ENCODE data around the gene EOMES. TPM values are rescaled to one million over a fixed set of nuclear protein-coding genes. Genes with fewer than 3 reads are reported as not detected.

EOMES gene
- total RNA-seq, 1 experiment from 2014 or later: 0.47 TPM

GRCh38 chr3:27715454-27715806 lies 6.7 kb downstream of the EOMES start:
- H3K36me3 ChIP-seq (ENCODE audit: low read depth, low read length): no peaks in the 10 kb centered on the region
- ATAC-seq: no peak
- intact Hi-C loops (cut with micrococcal nuclease): loop anchor here (10.0 kb wide), 1 partner anchor 169 kb away; no protein-coding TSS in a partner anchor
- no peak overlapping the region for H3K9ac ChIP-seq (ENCODE audit: low read length)
- peak overlapping the region; percentile 55 for H3K4me3 ChIP-seq (ENCODE audit: low read length)
- TF ChIP-seq CTCF (conservative IDR thresholded peaks at IDR 0.05; ENCODE audit: low read depth, low read length) (no peak), EZH2phosphoT487 (IDR thresholded peaks at IDR 0.05; ENCODE audit: borderline replicate concordance, low read length) (no peak), EZH2 (IDR thresholded peaks at IDR 0.05; ENCODE audit: low read length, unreplicated experiment) (no peak)
- peaks cover 10% of the 10 kb centered on the region; the same call in 1 of the 2 replicates for H3K4me1 ChIP-seq (ENCODE audit: insufficient read depth, low read length)
- H3K27me3 ChIP-seq (ENCODE audit: low read length): peaks cover 12% of the 10 kb centered on the region; the same call in 1 of the 2 replicates
- H3F3A ChIP-seq (ENCODE audit: low read length, unreplicated experiment): no peaks in the 10 kb centered on the region
- peak overlapping the region; percentile 98 for H3K4me2 ChIP-seq (ENCODE audit: low read length)
- H3K9me2 ChIP-seq (replicated peaks; ENCODE audit: low read length): no peaks in the 10 kb centered on the region
- ChIA-PET CTCF (no interaction called here), POLR2A (ENCODE audit: unreplicated experiment) (interaction anchor here (0.6 kb wide), 1 partner anchor 208 kb away, joined by 3 read pairs; no protein-coding TSS in a partner anchor)
- H3K27ac ChIP-seq (ENCODE audit: low read length): no peak overlapping the region
- H2AFZ ChIP-seq (ENCODE audit: low read length): peak overlapping the region; percentile 56
- DNase-seq: no peak
- H4K20me1 ChIP-seq (ENCODE audit: low read length): no peaks in the 10 kb centered on the region
- no TSS peak for BruUV-seq (replicated peaks)
- H3K79me2 ChIP-seq (ENCODE audit: low read length): no peaks in the 10 kb centered on the region
- H3K9me3 ChIP-seq (ENCODE audit: low read length): no peaks in the 10 kb centered on the region

- H3K36me3 ChIP-seq (ENCODE audit: low read depth, low read length): no peaks in the 10 kb centered on the region
- H3K27ac ChIP-seq (ENCODE audit: low read length): no peak overlapping the region
- H3K79me2 ChIP-seq (ENCODE audit: low read length): no peaks in the 10 kb centered on the region
- peak overlapping the region; percentile 55 for H3K4me3 ChIP-seq (ENCODE audit: low read length)
- POLR2A ChIA-PET (ENCODE audit: unreplicated experiment): interaction anchor here (0.6 kb wide), 1 partner anchor 208 kb away, joined by 3 read pairs; no protein-coding TSS in a partner anchor
- TF ChIP-seq EZH2 (IDR thresholded peaks at IDR 0.05; ENCODE audit: low read length, unreplicated experiment): no peak
- TF ChIP-seq EZH2phosphoT487 (IDR thresholded peaks at IDR 0.05; ENCODE audit: borderline replicate concordance, low read length): no peak
- TF ChIP-seq CTCF (conservative IDR thresholded peaks at IDR 0.05; ENCODE audit: low read depth, low read length): no peak
- H3K4me1 ChIP-seq (ENCODE audit: insufficient read depth, low read length): peaks cover 10% of the 10 kb centered on the region; the same call in 1 of the 2 replicates
- no peaks in the 10 kb centered on the region for H3F3A ChIP-seq (ENCODE audit: low read length, unreplicated experiment)
- H3K27me3 ChIP-seq (ENCODE audit: low read length): peaks cover 12% of the 10 kb centered on the region; the same call in 1 of the 2 replicates
- CTCF ChIA-PET: no interaction called here
- BruUV-seq (replicated peaks): no TSS peak
- H4K20me1 ChIP-seq (ENCODE audit: low read length): no peaks in the 10 kb centered on the region
- no peaks in the 10 kb centered on the region for H3K9me2 ChIP-seq (replicated peaks; ENCODE audit: low read length)
- DNase-seq (peak; percentile 39), ATAC-seq (peak; percentile 27)
- no peak overlapping the region for H3K9ac ChIP-seq (ENCODE audit: low read length)
- no peaks in the 10 kb centered on the region for H3K9me3 ChIP-seq (ENCODE audit: low read length)
- intact Hi-C loops (cut with micrococcal nuclease): loop anchor here (5.0 to 10.0 kb wide), 3 partner anchors 170 to 527 kb away; partner anchors contain the start of gene CMC1
- peak overlapping the region; percentile 98 for H3K4me2 ChIP-seq (ENCODE audit: low read length)
- H2AFZ ChIP-seq (ENCODE audit: low read length): peak overlapping the region; percentile 56
Observed at GRCh38 chr3:27714692-27715453, 7.2 kb downstream of the EOMES start.

GRCh38 chr3:27714146-27714526 lies 8.0 kb downstream of the EOMES start:
- no peak for DNase-seq
- BruUV-seq (replicated peaks): no TSS peak
- Histone ChIP-seq H3F3A (ENCODE audit: low read length, unreplicated experiment) (no peaks in the 10 kb centered on the region), H3K4me2 (ENCODE audit: low read length) (peak overlapping the region; percentile 98), H3K9me2 (replicated peaks; ENCODE audit: low read length) (no peaks in the 10 kb centered on the region), H3K27ac (ENCODE audit: low read length) (no peak overlapping the region), H2AFZ (ENCODE audit: low read length) (peak overlapping the region; percentile 98), H3K9me3 (ENCODE audit: low read length) (no peaks in the 10 kb centered on the region), H3K27me3 (ENCODE audit: low read length) (peaks cover 12% of the 10 kb centered on the region; the same call in 1 of the 2 replicates), H3K9ac (ENCODE audit: low read length) (no peak overlapping the region), H4K20me1 (ENCODE audit: low read length) (no peaks in the 10 kb centered on the region), H3K4me1 (ENCODE audit: insufficient read depth, low read length) (peaks cover 10% of the 10 kb centered on the region; the same call in 1 of the 2 replicates), H3K79me2 (ENCODE audit: low read length) (no peaks in the 10 kb centered on the region), H3K4me3 (ENCODE audit: low read length) (peak overlapping the region; percentile 78), H3K36me3 (ENCODE audit: low read depth, low read length) (no peaks in the 10 kb centered on the region)
- POLR2A ChIA-PET (ENCODE audit: unreplicated experiment): no interaction called here
- intact Hi-C loops (cut with micrococcal nuclease): loop anchor here (5.0 to 10.0 kb wide), 3 partner anchors 171 to 528 kb away; partner anchors contain the start of gene CMC1
- CTCF ChIA-PET: no interaction called here
- no peak for ATAC-seq
- TF ChIP-seq CTCF (conservative IDR thresholded peaks at IDR 0.05; ENCODE audit: low read depth, low read length) (no peak), EZH2 (IDR thresholded peaks at IDR 0.05; ENCODE audit: low read length, unreplicated experiment) (no peak), EZH2phosphoT487 (IDR thresholded peaks at IDR 0.05; ENCODE audit: borderline replicate concordance, low read length) (0 out of 2 replicates have a peak, but pooled peaks have one; percentile 10)

Data from PC-3 (cell line).